A549 treated with Mapracorat at 1 μM for 4 hours (cell line): ENCODE results near the gene MFSD1. TPM values are rescaled to one million over a fixed set of nuclear protein-coding genes. Genes with fewer than 3 reads are reported as not detected.

ENCODE experiments used
- total RNA-seq: library from RNA; stranded (reverse); fragments of 200-300 nt; extraction: Qiagen RNA extraction; gene quantifications from 5 replicates; pipeline ENCODE4 v1.2.3, GENCODE V29; 2022

Gene MFSD1
- total RNA-seq: 39.4 to 47.9 TPM (median 46.3 TPM) in 5 replicates

DNA sequence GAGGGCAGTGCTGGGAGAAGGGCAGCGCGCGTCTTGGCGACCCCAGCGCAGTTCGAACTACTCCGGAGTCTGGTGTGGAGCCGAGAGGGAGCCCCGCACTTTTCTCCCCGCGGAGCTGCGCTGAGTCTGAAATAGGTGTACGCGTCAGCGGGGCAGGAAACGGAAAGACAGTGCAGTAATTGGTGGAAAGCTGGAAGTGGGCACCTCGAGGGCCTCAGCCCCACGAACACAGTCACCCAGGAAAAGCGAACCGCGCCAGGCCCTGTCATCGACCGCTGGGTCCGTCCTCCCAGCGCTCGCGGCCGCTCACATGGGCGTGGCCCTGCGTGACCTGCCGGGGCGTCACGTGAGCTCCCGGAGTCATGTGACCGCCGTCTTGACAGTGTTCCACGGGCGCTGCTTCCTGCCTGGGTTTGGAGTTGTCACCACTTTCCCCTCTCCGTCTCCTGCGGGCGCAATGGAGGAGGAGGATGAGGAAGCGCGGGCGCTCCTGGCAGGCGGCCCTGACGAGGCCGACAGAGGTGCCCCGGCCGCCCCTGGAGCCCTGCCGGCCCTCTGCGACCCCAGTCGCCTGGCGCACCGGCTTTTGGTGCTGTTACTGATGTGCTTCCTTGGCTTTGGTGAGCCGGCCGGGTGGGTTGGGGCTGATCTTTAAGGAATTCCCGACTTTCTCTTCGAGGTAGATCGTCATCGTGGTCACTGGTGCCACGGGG is at the start of gene MFSD1:
MFSD1 (plus strand) TSS at position 359 of the 713 bp plus-strand sequence; CDS start at position 458, 99 bp downstream.

Other genes starting within 250 kb of the MFSD1 start
- gene MLF1, start 230.9 kb upstream of the MFSD1 start, total RNA-seq: 21.4 to 27.3 TPM (median 25.5 TPM) in 5 replicates
- 35.5 to 55.0 TPM (median 46.2 TPM) in 5 replicates for gene GFM1, start 157.5 kb upstream of the MFSD1 start, total RNA-seq
- gene LXN, start 129.4 kb upstream of the MFSD1 start, total RNA-seq: 52.7 to 66.9 TPM (median 53.5 TPM) in 5 replicates
- gene RARRES1, start 69.6 kb upstream of the MFSD1 start, total RNA-seq: 7.7 to 11.7 TPM (median 11.2 TPM) in 5 replicates